ENCODE measurements around the gene NFYC.

- TF ChIP-seq CTCF (IDR thresholded peaks at IDR 0.05) (no peak), POLR2A (IDR thresholded peaks at IDR 0.05) (no peak)
Measured at GRCh38 chr1:40766560-40766959, 75.1 kb downstream of the NFYC start.

Measured in heart left ventricle (tissue), 13 donors.